NT2/D1 (cell line): ENCODE measurements around the gene DYTN.

Experiments used
- YY1 ChIP-seq: IDR thresholded peaks from 2 replicates; pipeline ENCODE4 v1.6.1; 2011; ENCODE audit not compliant: insufficient read length, insufficient read depth
- ZNF274 ChIP-seq: IDR thresholded peaks from 2 replicates; pipeline ENCODE4 v1.6.1; 2011; ENCODE audit warnings: mild to moderate bottlenecking, low read depth, low read length

GRCh38 chr2:206688453-206688852 lies 29.7 kb downstream of the DYTN start:
- no peak for TF ChIP-seq ZNF274
- no peak for TF ChIP-seq YY1
